Left lobe of liver (tissue), 2 donors: ENCODE results near the gene SBK3. TPM values are rescaled to one million over a fixed set of nuclear protein-coding genes. Genes with fewer than 3 reads are reported as not detected.

Experiments
- ATAC-seq: fragments of 200-7000 bp; cut with Tn5 transposase; one replicate; pipeline ENCODE4 v1.9.1; 2020; ENCODE audit warnings: mild to moderate bottlenecking, moderate library complexity
- DNase-seq: peaks from one replicate; pipeline ENCODE4 v3.0.0-alpha.2; 2020; ENCODE audit warnings: low spot score
- total RNA-seq: library from RNA; stranded (reverse); gene quantifications from one replicate; pipeline ENCODE4 v1.2.1, GENCODE V29; 2021
- donor health status: DM: no; HTN: no; CAD: no; lungs with moderate emphysema.
- donor health status: DM: no; HTN: yes; CAD: no.

The SBK3 gene
- total RNA-seq, 1 donor from 2014 or later: not detected

- DNase-seq: no peak
- ATAC-seq: no peak
These were observed 53.6 kb downstream of the SBK3 start for GRCh38 chr19:55491546-55492360.

Other genes with a start within 250 kb of the SBK3 start
- gene TMEM150B, start 220.2 kb downstream of the SBK3 start, total RNA-seq: 1.2 TPM
- 4.5 TPM for gene KMT5C, start 205.7 kb downstream of the SBK3 start, total RNA-seq
- not detected for gene COX6B2, start 190.8 kb downstream of the SBK3 start, total RNA-seq
- not detected for gene GARIN5B, start 182.3 kb downstream of the SBK3 start, total RNA-seq
- gene IL11, start 175.1 kb downstream of the SBK3 start, total RNA-seq: not detected
- not detected for gene TMEM190, start 168.7 kb downstream of the SBK3 start, total RNA-seq
- gene TMEM238, start 161.3 kb downstream of the SBK3 start, total RNA-seq: 26.6 TPM
- gene RPL28, start 159.6 kb downstream of the SBK3 start, total RNA-seq: 515 TPM
- 5.6 TPM for gene UBE2S, start 137.8 kb downstream of the SBK3 start, total RNA-seq
- not detected for gene SHISA7, start 102.2 kb downstream of the SBK3 start, total RNA-seq
- gene ISOC2, start 83.9 kb downstream of the SBK3 start, total RNA-seq: 105 TPM
- gene C19orf85, start 80.8 kb downstream of the SBK3 start, total RNA-seq: not detected
- gene ZNF628, start 68.9 kb downstream of the SBK3 start, total RNA-seq: 5.3 TPM
- 4.6 TPM for gene NAT14, start 60.4 kb downstream of the SBK3 start, total RNA-seq
- gene SSC5D, start 57.1 kb downstream of the SBK3 start, total RNA-seq: 0.81 TPM
- not detected for gene SBK2, start 8.4 kb downstream of the SBK3 start, total RNA-seq
- 4.5 TPM for gene ZNF579, start 35.3 kb upstream of the SBK3 start, total RNA-seq
- 6.7 TPM for gene FIZ1, start 54.0 kb upstream of the SBK3 start, total RNA-seq
- gene ZNF524, start 54.7 kb upstream of the SBK3 start, total RNA-seq: 13.2 TPM
- 8.1 TPM for gene ZNF865, start 60.1 kb upstream of the SBK3 start, total RNA-seq
- 5.3 TPM for gene ZNF784, start 79.0 kb upstream of the SBK3 start, total RNA-seq
- 7.5 TPM for gene ZNF580, start 95.5 kb upstream of the SBK3 start, total RNA-seq
- gene ZNF581, start 98.1 kb upstream of the SBK3 start, total RNA-seq: 6.1 TPM
- 13.5 TPM for gene CCDC106, start 102.7 kb upstream of the SBK3 start, total RNA-seq
- gene U2AF2, start 109.5 kb upstream of the SBK3 start, total RNA-seq: 61.7 TPM
- 148 TPM for gene EPN1, start 129.7 kb upstream of the SBK3 start, total RNA-seq
- gene NLRP9, start 192.9 kb upstream of the SBK3 start, total RNA-seq: not detected
- gene RFPL4A, start 213.6 kb upstream of the SBK3 start, total RNA-seq: 1.0 TPM
- not detected for gene RFPL4AL1, start 223.6 kb upstream of the SBK3 start, total RNA-seq